HCT116 (cell line): ENCODE results near the gene CCDC24. TPM values are rescaled to one million over a fixed set of nuclear protein-coding genes. Genes with fewer than 3 reads are reported as not detected.

ENCODE experiments used
- ATAC-seq: fragments of 200-7000 bp; cut with Tn5 transposase; 2 replicates; pipeline ENCODE4 v1.9.1; 2020; ENCODE audit warnings: mild to moderate bottlenecking, moderate library complexity
- BruUV-seq: library from RNA; stranded (reverse); fragments of 400-500 nt; replicated peaks from 2 replicates; lab custom pipeline; 2021; lab: Mats Ljungman, UMichigan
- CTCF ChIA-PET: fragments of 300-600 bp; sonication (Branson Sonifier 250); formaldehyde crosslinking; loops from one replicate; lab custom pipeline; 2021; ENCODE audit warnings: antibody characterized with exemption; lab: Charles Lee
- POLR2A ChIA-PET: fragments of 300-600, 350-600 bp; sonication (Branson Sonifier 250); formaldehyde crosslinking; loops from one replicate; lab custom pipeline; 2021; ENCODE audit warnings: antibody characterized with exemption; lab: Charles Lee
- RAD21 ChIA-PET, 2 experiments: fragments of 300-600 bp; sonication (Branson Sonifier 250); formaldehyde crosslinking; loops; one replicate each; lab custom pipeline; 2023; ENCODE audit warnings: low total read pairs in 2 of 2; ENCODE audit not compliant: uncharacterized antibody in 2 of 2, unreplicated experiment in 2 of 2, low non-redundant PET in 1 of 2; lab: Charles Lee
- DNase-seq: peaks from one replicate; pipeline ENCODE4 v3.0.0-alpha.2; 2010; ENCODE audit warnings: low read depth, low spot score
- H2AFZ ChIP-seq: fragments of 200-600 bp; shearing (Covaris generic), sonication (generic); 2 replicates; pipeline ENCODE4 v1.6.1; 2017; ENCODE audit warnings: low read depth, mixed run types, mixed read lengths, antibody characterized with exemption, low read length; ENCODE audit not compliant: poor library complexity, severe bottlenecking
- H3K27ac ChIP-seq: 2 replicates; pipeline ENCODE4 v1.5.1; 2012; ENCODE audit warnings: low read depth, low read length
- H3K27me3 ChIP-seq: fragments of 200-600 bp; sonication (generic); 2 replicates; pipeline ENCODE4 v1.6.1; 2016; ENCODE audit warnings: mixed run types, low read length, mixed read lengths; ENCODE audit not compliant: insufficient read depth
- H3K36me3 ChIP-seq, 2 experiments: fragments of 200-500 bp in 1 of 2; fragments of 200-600 bp in 1 of 2; sonication (Bioruptor generic) in 1 of 2; sonication (generic) in 1 of 2; 2 replicates each; pipeline versions ENCODE4 v1.5.1 to v1.6.1; 2014 to 2016; ENCODE audit warnings: low read length in 2 of 2, inconsistent platforms in 1 of 2, mixed read lengths in 1 of 2, mixed run types in 1 of 2; ENCODE audit not compliant: insufficient read depth in 2 of 2, control insufficient read depth in 1 of 2
- H3K4me1 ChIP-seq, 2 experiments: fragments of 200-600 bp in 1 of 2; sonication (generic) in 1 of 2; 2 replicates each; pipeline versions ENCODE4 v1.5.1 to v1.6.1; 2012 to 2017; ENCODE audit warnings: low read length in 2 of 2, inconsistent platforms in 1 of 2, mild to moderate bottlenecking in 1 of 2, mixed read lengths in 1 of 2, mixed run types in 1 of 2, moderate library complexity in 1 of 2; ENCODE audit not compliant: insufficient read depth in 2 of 2, control insufficient read depth in 1 of 2
- H3K4me2 ChIP-seq: fragments of 200-600 bp; sonication (generic); 2 replicates; pipeline ENCODE4 v1.6.1; 2017; ENCODE audit warnings: mixed run types, low read length, mixed read lengths
- H3K4me3 ChIP-seq, 2 experiments: fragments of 200-600 bp in 1 of 2; sonication (generic) in 1 of 2; replicated peaks in 1 of 2; 2 replicates each; pipeline ENCODE4 v1.5.1; 2011 to 2016; ENCODE audit warnings: low read length in 2 of 2, control low read depth in 1 of 2, low read depth in 1 of 2, mild to moderate bottlenecking in 1 of 2, mixed read lengths in 1 of 2, mixed run types in 1 of 2
- H3K79me2 ChIP-seq: fragments of 200-600 bp; sonication (generic); 2 replicates; pipeline ENCODE4 v1.6.1; 2017; ENCODE audit warnings: mild to moderate bottlenecking, mixed run types, low read length, moderate library complexity, mixed read lengths; ENCODE audit not compliant: insufficient read depth
- H3K9ac ChIP-seq: fragments of 200-600 bp; sonication (generic); 2 replicates; pipeline ENCODE4 v1.6.1; 2016; ENCODE audit warnings: low read length, mixed read lengths
- H3K9me2 ChIP-seq: fragments of 200-600 bp; sonication (generic), shearing (Covaris generic); 2 replicates; pipeline ENCODE4 v1.6.1; 2017; ENCODE audit warnings: mixed run types, mild to moderate bottlenecking, moderate library complexity; ENCODE audit not compliant: insufficient read depth
- H3K9me3 ChIP-seq, 2 experiments: fragments of 200-500 bp in 1 of 2; fragments of 200-600 bp in 1 of 2; sonication (Bioruptor generic) in 1 of 2; sonication (generic) in 1 of 2; 2 replicates each; pipeline ENCODE4 v1.6.1; 2014 to 2017; ENCODE audit warnings: low read length in 2 of 2, mixed read lengths in 2 of 2, inconsistent platforms in 1 of 2, low read depth in 1 of 2, mild to moderate bottlenecking in 1 of 2, mixed run types in 1 of 2, moderate library complexity in 1 of 2; ENCODE audit not compliant: control insufficient read depth in 1 of 2, insufficient read depth in 1 of 2
- H4K20me1 ChIP-seq: fragments of 200-600 bp; sonication (generic), shearing (Covaris generic); 2 replicates; pipeline ENCODE4 v1.6.1; 2017; ENCODE audit warnings: mixed run types, mild to moderate bottlenecking, moderate library complexity; ENCODE audit not compliant: insufficient read depth
- JUND ChIP-seq: IDR thresholded peaks from 2 replicates; pipeline ENCODE4 v1.6.1; 2012
- RAD21 ChIP-seq: IDR thresholded peaks from 2 replicates; pipeline ENCODE4 v1.6.1; 2012; ENCODE audit warnings: low read depth, mild to moderate bottlenecking
- SIN3A ChIP-seq: IDR thresholded peaks from 2 replicates; pipeline ENCODE4 v1.6.1; 2012; ENCODE audit warnings: low read depth
- TCF7L2 ChIP-seq: IDR thresholded peaks from 2 replicates; pipeline ENCODE4 v1.7.0; 2011; ENCODE audit warnings: borderline replicate concordance, inconsistent platforms; ENCODE audit not compliant: insufficient read depth, insufficient read length; ENCODE audit errors: extremely low read depth
- YY1 ChIP-seq: IDR thresholded peaks from 2 replicates; pipeline ENCODE4 v1.6.1; 2011; ENCODE audit warnings: low read length, low read depth, moderate library complexity, mild to moderate bottlenecking; ENCODE audit not compliant: insufficient replicate concordance; ENCODE audit errors: extremely low read depth
- ZNF274 ChIP-seq: fragments of 200-500 bp; sonication (Bioruptor generic); IDR thresholded peaks from 2 replicates; pipeline ENCODE4 v1.6.1; 2014; ENCODE audit warnings: mild to moderate bottlenecking, low read depth, low read length, inconsistent platforms
- intact Hi-C: fragments of 100-400 bp; cut with micrococcal nuclease; formaldehyde crosslinking; loops from 2 replicates; pipeline ENCODE4 v1.10.0; 2022
- total RNA-seq: library from RNA; stranded (reverse); gene quantifications from one replicate; pipeline ENCODE4 v1.2.1, GENCODE V29; 2021; ENCODE audit not compliant: unreplicated experiment
- TF ChIP-seq, protein P1 (sequence below): IDR thresholded peaks from 2 replicates; pipeline ENCODE4 v1.6.1; 2011; ENCODE audit warnings: mild to moderate bottlenecking, low read length, moderate library complexity; ENCODE audit not compliant: insufficient replicate concordance; ENCODE audit errors: extremely low read depth
- TF ChIP-seq, protein P2 (sequence below), 3 experiments: fragments of 200-600 bp in 1 of 3; sonication (generic) in 1 of 3; IDR thresholded peaks in 2 of 3; conservative IDR thresholded peaks in 1 of 3; 2 replicates each; pipeline ENCODE4 v1.5.1; 2012 to 2017; ENCODE audit warnings: low read depth in 2 of 3, low read length in 2 of 3, antibody characterized with exemption in 1 of 3, borderline replicate concordance in 1 of 3, control low read depth in 1 of 3, mild to moderate bottlenecking in 1 of 3, mixed read lengths in 1 of 3, mixed run types in 1 of 3, moderate library complexity in 1 of 3; ENCODE audit not compliant: insufficient read depth in 1 of 3
- TF ChIP-seq, protein P3 (sequence below): IDR thresholded peaks from 2 replicates; pipeline ENCODE4 v1.6.1; 2012

The CCDC24 gene
- total RNA-seq, 1 experiment from 2014 or later = 23.3 TPM

DNA sequence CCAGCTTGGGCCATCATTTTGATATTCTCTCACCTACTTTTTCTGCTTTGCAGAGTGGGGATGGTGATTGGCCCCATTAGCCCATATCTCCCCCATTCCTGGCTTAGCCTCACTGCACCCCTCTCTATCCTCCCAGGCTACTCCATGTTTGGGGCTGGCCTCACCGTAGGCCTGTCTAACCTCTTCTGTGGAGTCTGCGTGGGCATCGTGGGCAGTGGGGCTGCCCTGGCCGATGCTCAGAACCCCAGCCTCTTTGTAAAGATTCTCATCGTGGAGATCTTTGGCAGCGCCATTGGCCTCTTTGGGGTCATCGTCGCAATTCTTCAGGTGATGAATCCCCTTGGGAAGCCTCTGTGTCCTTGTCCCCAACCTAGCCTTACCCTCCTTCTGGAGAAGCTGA, 14.5 kb upstream of the CCDC24 start:
- no peaks in the 10 kb centered on the region for H3K9me2 ChIP-seq
- H3K27ac ChIP-seq = no peak overlapping the region
- intact Hi-C loops = no loop called here
- DNase-seq = no peak
- H3K9me3 ChIP-seq = no peaks in the 10 kb centered on the region
- H2AFZ ChIP-seq = no peak overlapping the region
- ChIA-PET RAD21 (no interaction called here), POLR2A (no interaction called here), CTCF (no interaction called here)
- H3K27me3 ChIP-seq = no peaks in the 10 kb centered on the region
- H3K79me2 ChIP-seq = peaks cover 66% of the 10 kb centered on the region
- peaks cover 13 to 48% of the 10 kb centered on the region in 2 experiments; a peak in 3 of 4 replicates for H3K36me3 ChIP-seq
- peaks cover 21 to 61% of the 10 kb centered on the region in 2 experiments for H3K4me1 ChIP-seq
- no peak overlapping the region for H3K4me2 ChIP-seq
- TF ChIP-seq, protein P1, sequence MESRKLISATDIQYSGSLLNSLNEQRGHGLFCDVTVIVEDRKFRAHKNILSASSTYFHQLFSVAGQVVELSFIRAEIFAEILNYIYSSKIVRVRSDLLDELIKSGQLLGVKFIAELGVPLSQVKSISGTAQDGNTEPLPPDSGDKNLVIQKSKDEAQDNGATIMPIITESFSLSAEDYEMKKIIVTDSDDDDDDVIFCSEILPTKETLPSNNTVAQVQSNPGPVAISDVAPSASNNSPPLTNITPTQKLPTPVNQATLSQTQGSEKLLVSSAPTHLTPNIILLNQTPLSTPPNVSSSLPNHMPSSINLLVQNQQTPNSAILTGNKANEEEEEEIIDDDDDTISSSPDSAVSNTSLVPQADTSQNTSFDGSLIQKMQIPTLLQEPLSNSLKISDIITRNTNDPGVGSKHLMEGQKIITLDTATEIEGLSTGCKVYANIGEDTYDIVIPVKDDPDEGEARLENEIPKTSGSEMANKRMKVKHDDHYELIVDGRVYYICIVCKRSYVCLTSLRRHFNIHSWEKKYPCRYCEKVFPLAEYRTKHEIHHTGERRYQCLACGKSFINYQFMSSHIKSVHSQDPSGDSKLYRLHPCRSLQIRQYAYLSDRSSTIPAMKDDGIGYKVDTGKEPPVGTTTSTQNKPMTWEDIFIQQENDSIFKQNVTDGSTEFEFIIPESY = no peak
- TF ChIP-seq RAD21 = no peak
- TF ChIP-seq JUND = no peak
- no peak for TF ChIP-seq YY1
- TF ChIP-seq, protein P2, sequence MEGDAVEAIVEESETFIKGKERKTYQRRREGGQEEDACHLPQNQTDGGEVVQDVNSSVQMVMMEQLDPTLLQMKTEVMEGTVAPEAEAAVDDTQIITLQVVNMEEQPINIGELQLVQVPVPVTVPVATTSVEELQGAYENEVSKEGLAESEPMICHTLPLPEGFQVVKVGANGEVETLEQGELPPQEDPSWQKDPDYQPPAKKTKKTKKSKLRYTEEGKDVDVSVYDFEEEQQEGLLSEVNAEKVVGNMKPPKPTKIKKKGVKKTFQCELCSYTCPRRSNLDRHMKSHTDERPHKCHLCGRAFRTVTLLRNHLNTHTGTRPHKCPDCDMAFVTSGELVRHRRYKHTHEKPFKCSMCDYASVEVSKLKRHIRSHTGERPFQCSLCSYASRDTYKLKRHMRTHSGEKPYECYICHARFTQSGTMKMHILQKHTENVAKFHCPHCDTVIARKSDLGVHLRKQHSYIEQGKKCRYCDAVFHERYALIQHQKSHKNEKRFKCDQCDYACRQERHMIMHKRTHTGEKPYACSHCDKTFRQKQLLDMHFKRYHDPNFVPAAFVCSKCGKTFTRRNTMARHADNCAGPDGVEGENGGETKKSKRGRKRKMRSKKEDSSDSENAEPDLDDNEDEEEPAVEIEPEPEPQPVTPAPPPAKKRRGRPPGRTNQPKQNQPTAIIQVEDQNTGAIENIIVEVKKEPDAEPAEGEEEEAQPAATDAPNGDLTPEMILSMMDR (IDR thresholded peaks at IDR 0.05 in 2 of 3, conservative IDR thresholded peaks at IDR 0.05 in 1 of 3; ENCODE audit: borderline replicate concordance in 1 of 3, insufficient read depth in 1 of 3, low read depth in 2 of 3, low read length in 2 of 3) = no peak
- TF ChIP-seq ZNF274 = no peak
- no peak for TF ChIP-seq SIN3A
- no peak for TF ChIP-seq TCF7L2
- TF ChIP-seq, protein P3, sequence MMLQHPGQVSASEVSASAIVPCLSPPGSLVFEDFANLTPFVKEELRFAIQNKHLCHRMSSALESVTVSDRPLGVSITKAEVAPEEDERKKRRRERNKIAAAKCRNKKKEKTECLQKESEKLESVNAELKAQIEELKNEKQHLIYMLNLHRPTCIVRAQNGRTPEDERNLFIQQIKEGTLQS = no peak
- no peak overlapping the region for H3K4me3 ChIP-seq
- H4K20me1 ChIP-seq = no peaks in the 10 kb centered on the region
- no peak overlapping the region for H3K9ac ChIP-seq
- BruUV-seq = no TSS peak
- no peak for ATAC-seq
